Activated CD8-positive, alpha-beta memory T cell treated with anti-CD3 and anti-CD28 coated beads for 24 hours (primary cell): Measurements from ENCODE around the gene ZNF440.
A peak's percentile ranks its signal among the peaks of the same experiment; 100 is the strongest.
"Not testable (repeated sequence)": the region's sequence is repeated elsewhere in the genome, so short reads cannot be mapped to it uniquely, and the experiment has no call there.

ENCODE experiments used
- DNase-seq: peaks from one replicate; pipeline ENCODE4 v3.0.0-alpha.2; 2020

ZNF440 gene

DNA sequence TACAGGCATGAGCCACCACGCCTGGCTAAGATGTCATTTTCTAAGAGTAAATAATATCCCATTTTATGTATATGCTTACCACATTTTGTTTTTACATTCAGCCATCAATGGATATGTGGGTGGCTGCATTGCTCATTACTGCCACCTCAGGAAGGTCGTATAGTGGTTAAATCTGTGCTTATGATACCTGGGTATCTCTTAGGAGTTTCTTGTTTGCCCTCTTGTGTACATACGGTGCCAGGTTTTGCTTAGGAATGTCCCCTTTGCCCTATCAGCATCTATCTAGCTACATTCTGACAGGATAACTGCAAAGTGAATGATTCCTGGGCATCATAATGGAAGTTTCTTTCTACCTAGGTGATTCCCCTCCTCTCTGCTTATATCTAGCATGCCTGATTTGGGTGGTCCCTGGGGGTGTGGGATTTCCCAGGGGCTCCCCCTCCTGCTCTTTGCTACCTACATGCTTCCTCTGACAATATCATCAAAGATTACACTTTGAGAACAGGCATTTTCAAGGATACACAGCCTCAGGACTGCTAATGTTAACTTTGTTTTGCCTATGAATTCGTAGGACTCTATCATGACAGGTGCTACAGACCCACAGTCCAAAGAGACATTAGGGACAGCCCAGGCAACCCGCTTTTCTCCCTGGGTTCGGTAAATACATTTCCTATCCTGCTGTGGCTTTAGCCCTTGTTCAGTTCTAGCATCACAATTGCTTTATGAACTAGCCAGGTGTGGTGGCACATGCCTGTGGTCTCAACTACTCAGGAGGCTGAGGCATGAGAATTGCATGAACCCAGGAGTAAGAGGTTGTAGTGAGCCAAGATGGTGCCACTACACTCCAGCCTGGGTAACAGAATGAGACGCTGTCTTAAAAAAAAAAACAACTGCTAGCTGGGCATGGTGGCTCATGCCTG is 15.1 kb downstream of the ZNF440 start:
- not testable (repeated sequence) for DNase-seq

DNA sequence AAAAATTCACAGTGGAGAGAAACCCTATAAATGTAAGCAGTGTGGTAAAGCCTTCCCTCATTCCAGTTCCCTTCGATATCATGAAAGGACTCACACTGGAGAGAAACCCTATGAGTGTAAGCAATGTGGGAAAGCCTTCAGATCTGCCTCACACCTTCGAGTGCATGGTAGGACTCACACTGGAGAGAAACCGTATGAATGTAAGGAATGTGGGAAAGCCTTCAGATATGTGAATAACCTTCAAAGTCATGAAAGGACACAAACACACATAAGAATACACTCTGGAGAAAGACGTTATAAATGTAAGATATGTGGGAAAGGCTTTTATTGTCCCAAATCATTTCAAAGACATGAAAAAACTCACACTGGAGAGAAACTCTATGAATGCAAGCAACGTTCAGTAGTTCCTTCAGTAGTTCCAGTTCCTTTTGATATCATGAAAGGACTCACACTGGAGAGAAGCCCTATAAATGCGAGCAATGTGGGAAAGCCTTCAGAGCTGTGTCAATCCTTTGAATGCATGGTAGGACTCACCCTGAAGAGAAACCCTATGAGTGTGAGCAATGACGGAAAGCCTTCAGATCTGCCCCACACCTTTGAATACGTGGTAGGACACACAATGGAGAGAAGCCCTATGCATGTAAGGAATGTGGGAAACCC is 18.3 kb downstream of the ZNF440 start:
- no peak for DNase-seq

DNA sequence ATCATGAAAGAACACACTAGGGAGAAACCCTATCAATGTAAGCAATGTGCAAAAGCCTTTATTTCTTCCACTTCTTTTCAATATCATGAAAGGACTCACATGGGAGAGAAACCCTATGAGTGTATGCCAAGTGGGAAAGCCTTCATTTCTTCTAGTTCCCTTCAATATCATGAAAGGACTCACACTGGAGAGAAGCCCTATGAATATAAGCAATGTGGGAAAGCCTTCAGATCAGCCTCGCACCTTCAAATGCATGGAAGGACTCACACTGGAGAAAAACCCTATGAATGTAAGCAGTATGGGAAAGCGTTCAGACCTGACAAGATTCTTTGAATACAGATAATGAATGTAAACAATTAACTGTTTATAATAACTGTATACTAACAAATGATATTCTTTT is 19.5 kb downstream of the ZNF440 start:
- DNase-seq: no peak

DNA sequence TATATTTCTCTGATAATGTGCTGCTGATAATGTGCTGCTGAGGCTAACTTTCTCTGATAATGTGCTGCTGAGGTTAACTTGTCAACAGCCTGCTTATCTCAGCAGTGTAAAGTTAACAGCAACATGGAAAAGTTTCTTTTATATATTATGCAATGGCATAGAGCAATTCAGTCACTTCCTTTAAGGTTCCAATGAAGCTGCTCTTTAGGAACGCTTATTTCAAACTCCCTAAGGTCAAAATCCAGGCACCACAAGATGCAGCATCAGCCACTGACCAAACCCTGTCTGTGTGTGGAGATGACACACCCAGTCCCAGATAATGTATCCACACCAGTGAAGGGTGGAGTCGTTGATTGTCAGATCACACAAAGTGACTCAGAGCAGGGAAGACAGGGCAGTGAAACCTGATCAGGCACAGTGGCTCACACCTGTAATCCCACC is 21.6 kb downstream of the ZNF440 start:
- not testable (repeated sequence) for DNase-seq

DNA sequence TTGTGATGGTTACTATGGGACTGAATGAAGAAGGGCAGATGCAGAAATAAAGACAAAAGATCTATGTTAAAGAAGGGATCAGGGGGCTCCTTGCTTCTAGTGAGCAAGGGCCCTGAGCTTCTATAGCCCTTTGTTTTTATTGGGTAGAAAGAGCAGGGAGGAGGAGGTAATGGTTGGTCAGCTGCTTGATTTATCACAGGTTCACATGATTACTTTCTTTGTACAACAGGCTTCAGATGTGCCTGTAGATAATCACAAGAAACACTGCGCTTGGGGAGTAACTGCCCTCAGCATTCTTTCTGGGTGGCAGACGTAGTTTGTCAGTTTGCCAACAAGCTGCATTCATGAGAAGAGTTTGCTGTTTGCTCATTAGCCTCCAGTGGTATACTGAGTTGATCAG is 29.6 kb downstream of the ZNF440 start:
- DNase-seq: no peak

DNA sequence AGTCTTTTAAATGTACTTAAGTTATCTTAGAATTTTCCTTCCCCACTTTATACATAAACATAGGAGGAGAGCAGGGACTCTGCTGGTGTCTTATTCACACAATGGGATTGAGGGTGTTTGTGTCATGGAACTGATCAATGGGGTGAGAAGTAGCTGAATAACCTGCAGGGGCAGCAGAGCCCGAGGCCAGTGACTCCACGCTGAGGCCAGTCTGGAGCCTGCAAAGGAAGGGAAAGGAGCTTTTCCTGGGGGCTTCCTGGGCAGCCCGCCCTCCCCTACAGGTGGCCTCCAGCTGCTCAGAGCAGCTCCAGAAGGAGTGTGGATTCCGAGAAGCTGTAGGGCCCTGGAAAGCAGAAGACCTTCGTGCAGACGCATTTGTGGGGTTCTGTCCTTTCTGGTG is 33.5 kb downstream of the ZNF440 start:
- DNase-seq: not testable (repeated sequence)

DNA sequence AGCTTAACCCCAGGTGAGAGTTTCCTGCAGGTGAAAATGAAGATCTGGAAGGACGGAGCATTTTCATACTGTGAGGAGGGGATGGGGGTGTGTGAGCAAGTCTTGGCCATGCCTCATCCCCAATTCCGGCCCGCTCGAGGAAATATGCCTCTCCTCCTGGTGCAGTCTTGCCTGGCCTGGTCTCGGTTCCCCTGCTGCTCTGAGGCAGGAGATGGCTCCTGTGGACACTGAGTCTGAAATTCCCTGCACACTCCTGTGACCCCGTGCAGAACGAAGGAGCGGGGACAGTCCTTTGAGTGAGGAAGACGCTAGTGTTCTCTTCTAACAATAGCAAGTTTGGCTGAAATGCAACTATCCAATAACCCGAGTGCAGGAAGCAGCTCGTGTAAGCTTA is 34.1 kb downstream of the ZNF440 start:
- DNase-seq: no peak

DNA sequence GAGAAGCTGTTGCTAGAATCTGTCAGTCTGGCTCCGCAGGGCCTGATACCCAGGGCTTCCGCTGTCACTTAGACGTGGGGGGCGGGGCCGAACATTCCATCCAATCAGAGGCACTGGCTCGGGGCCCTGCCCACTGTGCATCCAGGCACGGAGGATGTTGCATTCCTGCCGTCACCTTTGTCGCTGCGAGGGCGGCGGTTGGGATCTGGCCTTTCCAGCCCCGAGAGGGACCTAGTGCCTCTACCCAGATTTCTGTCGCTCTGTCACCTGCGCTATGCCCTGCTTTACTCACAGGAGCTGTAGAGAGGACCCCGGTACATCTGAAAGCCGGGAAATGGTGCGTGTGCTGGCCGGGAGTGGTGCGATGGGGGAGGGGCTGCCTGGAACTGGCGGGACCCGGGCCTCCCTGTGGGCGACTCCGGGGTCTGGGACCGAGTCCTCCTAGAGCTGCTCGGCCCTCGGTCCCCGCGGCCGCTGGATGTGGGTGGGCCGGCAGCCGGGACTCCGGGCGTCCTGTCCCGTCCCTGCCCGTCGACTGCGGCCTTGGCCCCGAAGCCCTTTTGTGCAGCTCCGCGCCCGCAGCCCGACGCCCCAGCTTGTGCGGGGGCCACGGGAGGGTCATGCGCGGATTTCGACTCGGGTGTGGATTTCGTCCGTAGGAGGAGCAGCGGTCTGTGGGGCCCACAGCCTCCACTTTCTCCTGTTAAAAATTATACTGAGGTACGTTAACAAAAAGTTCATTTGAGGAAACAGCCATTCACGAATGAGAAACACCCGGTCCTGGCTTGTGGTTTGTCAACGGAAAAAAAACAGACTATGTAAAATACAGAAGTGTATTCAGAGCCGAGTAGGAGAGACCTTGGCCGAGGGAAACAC is 34.8 kb downstream of the ZNF440 start, which contains the start of gene ZNF439:
Gene ZNF439 (plus strand): TSS at position 133 of the 876 bp plus-strand sequence. CDS start 142 bp downstream, at position 275.
- peak; percentile 90 for DNase-seq

DNA sequence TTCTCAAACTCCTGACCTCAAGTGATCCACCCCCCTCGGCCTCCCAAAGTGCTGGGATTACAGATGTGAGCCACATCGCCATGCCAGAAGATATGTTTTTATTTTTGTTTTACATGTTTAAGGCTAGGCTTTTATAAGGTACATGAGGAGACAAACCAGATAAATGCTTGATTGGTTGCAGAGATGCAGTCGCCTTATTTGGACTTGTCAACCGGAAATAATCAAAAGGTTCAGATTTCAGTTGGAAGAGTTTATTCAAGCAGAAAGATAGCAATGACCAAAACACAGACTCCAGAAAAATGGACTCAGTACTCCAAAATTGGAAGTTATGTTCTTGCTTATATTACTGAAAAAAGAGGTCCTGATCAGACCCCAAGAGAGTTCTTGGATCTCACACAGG is 36.2 kb downstream of the ZNF440 start:
- not testable (repeated sequence) for DNase-seq

DNA sequence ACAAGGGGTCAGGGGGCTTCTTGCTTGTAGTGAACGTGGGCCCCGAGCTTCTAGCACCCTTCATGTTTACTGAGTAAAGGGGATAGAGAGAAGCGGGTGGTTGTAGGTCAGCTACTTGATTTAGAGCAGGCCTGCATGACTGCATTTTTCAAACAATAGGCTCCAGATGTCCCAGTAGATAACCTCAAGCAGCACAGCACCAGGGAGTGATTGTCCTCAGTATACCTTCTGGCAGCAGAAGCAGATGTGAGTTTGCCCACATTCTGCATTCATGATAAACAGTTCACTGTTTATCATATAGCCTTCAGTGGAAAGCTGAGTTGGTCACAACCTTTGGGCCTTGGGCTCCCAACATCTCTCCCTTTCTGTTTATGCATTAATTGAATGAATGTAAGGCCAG is 39.3 kb downstream of the ZNF440 start:
- no peak for DNase-seq

DNA sequence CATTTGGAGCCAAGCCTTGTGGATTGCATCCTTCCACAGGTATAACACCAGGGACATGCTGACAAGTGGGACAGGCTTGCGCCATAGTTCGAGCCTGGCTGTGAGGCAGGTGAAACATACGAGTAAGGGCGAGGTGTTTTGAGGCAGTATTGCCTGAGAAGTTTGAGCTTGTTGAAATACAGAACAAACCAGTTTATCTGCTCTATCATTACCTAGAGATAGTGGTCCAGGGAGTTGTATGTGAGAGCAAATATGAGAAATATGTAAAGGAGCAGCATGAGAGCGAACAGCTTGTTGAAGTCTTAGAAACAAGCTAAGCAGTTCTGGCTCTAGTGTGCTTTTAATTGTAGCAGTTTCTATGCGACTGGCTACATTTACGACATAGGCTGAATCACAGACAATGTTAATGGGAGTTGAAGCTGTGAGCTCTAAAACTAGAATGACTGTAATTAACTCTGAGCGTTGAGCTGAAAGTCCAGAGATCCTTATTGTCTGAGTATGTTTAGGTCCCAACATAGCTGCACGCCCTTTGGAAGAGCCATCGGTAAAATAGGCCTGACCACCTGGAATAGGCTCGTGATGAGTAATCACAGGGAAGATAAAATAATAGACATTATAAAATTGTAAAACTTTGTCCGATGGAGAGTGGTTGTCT is 42.6 kb downstream of the ZNF440 start:
- DNase-seq: no peak

DNA sequence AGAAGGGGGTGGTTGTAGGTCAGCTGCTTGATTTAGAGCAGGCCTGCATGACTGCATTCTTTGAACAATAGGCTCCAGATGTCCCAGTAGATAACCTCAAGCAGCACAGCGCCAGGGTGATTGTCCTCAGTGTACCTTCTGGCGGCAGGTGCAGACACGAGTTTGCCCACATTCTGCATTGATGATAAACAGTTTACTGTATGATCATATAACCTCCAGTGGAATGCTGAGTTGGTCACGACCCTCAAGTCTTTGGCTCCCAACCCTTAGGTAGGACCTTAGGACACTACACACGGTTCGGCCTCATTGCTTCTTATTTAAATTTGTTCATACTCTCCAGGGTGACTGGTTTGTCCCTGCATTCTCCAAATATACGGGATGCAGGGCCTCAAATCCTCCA is 46.6 kb downstream of the ZNF440 start:
- no peak for DNase-seq

DNA sequence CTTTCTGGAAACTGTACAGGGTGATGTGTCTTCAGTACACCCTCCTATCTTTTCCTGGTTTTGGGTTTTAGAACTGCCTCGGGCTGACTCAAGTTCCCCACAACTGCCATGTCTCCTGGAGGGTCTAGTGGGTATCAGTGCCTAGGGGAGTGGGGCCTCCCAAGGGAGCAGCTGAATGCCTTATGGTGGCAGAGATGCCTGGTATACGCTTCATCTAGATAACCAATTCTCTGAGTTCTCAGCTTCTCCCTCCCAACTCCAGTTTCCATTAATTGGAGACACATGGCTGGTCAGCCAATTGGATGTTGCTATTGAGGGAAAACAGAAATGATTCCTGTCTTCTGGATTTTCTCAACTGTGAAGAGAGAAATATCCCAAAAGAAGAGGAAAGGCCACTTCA is 47.2 kb downstream of the ZNF440 start:
- DNase-seq: no peak

DNA sequence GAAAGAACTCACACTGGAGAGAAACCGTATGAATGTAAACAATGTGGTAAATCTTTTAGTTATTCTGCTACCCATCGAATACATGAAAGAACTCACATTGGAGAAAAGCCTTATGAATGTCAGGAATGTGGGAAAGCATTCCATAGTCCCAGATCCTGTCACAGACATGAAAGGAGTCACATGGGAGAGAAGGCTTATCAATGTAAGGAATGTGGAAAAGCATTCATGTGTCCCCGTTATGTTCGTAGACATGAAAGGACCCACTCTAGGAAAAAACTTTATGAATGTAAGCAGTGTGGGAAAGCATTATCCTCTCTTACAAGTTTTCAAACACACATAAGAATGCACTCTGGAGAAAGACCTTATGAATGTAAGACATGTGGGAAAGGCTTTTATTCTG is 53.7 kb downstream of the ZNF440 start:
- not testable (repeated sequence) for DNase-seq

DNA sequence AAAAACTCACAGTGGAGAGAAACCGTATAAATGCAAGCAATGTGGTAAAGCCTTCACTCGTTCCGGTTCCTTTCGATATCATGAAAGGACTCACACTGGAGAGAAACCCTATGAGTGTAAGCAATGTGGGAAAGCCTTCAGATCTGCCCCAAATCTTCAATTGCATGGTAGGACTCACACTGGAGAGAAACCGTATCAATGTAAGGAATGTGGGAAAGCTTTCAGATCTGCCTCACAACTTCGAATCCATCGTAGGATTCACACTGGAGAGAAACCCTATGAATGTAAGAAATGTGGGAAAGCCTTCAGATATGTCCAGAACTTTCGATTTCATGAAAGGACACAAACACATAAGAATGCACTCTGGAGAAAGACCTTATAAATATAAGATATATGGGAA is 54.1 kb downstream of the ZNF440 start:
- DNase-seq: no peak

DNA sequence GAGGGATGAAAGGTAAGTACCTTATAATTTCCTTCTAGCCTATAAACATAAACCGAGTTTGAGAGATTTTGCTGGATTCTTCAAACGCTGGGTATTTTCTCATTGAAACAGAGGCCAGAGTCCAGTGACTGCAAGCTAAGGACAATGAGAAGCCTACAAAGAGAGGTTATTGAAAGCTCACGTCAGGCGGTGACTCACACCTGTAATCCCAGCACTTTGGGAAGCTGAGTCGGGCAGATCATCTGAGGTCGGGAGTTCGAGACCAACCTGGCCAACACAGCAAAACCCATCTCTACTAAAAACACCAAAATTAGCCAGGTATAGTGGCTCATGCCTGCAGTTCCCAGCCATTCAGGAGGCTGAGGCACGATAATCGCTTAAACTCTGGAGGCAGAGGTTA is 58.6 kb downstream of the ZNF440 start:
- no peak for DNase-seq

DNA sequence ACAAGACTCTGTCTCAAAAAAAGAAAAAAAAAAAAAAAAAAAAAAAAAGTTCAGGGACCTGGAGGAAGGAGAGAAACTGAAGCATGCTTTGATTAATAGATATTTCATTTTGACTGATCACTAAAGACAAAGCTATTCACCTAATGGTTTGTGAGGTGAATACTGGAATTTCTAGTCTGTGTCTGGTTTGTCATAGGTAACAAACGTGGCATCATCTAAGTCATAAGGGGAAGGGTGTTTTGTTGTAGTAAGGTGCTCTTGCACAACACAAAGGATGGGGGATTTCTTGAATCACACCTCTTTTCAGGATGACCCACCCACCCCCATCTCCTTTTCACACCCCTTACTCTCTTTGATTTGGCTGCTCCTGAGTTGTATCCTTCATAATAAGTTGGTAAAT is 59.7 kb downstream of the ZNF440 start:
- no peak for DNase-seq

DNA sequence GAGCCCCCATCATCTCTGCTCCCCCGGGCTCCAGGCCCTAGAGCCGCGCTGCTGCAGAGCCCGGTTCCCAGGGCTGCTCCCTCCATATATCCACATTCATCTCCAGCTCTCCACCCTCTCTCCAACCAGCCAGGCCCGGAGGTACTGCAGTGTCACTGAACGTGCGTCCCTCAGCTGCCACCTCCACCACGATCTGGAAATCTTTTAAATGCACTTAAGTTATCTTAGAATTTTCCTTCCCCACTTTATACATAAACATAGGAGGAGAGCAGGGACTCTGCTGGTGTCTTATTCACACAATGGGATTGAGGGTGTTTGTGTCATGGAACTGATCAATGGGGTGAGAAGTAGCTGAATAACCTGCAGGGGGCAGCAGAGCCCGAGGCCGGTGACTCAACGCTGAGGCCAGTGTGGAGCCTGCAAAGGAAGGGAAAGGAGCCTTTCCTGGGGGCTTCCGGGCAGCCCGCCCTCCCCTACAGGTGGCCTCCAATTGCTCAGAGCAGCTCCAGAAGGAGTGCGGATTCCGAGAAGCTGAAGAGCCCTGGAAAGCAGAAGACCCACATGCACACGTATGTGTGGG is 65.7 kb downstream of the ZNF440 start:
- peak; percentile 70 for DNase-seq

DNA sequence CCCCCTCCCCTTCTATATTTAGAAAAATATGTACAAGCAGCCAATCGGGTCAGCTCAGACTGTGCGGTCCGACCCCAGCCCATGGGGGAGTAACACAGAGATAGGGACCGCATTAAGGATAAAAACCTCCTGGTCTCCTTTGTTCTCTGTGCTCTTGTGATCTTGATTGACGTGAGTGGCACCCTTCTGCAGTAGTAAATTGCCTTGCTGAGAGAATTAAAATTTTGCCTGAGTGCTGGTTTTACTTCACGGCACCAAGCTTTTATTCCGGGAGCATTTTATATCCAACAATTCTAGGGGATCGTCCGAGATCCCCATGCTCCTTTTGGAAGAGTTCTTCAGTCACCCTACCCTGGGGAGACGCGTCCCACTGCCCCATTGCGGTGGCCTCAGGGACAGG is 66.5 kb downstream of the ZNF440 start:
- DNase-seq: no peak

DNA sequence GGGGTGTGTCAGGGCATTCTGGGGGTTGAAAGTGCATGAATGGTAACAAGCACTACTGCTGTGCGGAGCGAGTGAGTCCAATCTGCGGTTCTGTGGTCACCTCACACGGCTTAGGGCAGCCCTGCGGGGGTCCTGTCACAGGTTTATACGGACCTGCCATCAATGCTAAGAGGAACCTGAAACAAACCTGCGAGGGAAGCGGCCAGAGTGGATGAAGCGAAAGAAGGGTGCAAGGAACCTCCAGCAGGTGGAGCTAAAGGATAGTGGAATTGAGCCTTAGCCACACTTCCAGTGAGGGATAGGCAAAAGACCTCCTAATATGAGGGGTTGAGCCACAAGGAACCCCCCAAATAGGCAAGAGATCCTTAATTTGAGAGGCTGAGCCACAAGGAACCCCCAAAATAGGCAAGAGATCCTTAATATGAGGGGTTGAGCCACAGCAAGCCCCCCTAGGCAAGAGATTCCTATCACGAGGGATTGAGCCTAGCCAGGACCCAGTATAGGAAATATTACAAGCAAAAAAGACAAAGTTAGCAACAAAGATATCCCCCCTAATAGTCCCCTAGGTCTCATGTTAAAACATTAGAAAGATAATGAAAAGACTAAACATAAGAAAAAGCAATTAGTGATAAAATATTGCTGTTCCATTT is 67.2 kb downstream of the ZNF440 start:
- peak; percentile 75 for DNase-seq

DNA sequence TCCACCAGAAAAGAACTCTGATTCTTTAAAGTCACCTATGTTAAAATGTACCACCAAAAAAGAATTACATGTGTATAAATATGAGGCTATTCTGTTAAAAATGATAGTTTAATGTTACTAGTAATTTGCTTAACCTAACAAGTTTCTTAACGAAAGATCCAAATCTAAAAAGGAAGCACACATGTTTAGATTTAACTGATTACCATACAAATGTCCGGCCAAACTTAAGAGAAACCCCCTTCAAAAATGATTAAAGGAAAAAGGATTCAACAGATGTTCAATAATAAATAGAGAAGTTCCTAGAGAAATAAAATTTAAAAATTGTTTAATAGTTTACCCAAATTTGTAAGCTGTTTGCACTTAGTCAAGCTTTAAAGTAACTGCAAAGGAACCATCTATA is 68.5 kb downstream of the ZNF440 start:
- no peak for DNase-seq
